Measurements from ENCODE around the gene NPLOC4.

NPLOC4 gene

DNA sequence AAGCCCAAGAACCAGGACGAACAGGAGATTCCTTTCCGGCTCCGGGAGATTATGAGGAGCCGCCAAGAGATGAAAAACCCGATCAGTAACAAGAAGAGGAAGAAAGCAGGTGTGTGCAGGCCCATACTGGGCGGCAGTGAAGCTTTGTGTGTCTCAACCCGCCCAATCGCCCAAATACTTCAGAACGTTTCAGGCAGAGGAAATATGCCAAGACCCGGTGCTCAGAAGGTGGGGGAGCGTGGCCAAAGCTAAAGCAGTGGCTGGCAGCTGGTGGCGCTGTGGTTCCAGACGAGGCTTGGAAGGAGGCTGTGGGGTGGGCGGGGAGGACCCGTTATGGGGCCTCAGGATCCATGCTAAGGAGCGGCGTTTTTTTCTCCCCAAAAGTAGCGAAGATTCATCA, 30.8 kb upstream of the NPLOC4 start:
- peak overlapping the region; percentile 93 for H3K27ac ChIP-seq (replicated peaks)
- H3K4me3 ChIP-seq (replicated peaks; ENCODE audit: insufficient read depth, low read length): peak overlapping the region; percentile 49
- no peaks in the 10 kb centered on the region for H3K27me3 ChIP-seq (ENCODE audit: insufficient read depth, poor library complexity, severe bottlenecking)
- no peak for TF ChIP-seq SPI1 (IDR thresholded peaks at IDR 0.05; ENCODE audit: borderline replicate concordance, low read depth)
- TF ChIP-seq, protein P1, sequence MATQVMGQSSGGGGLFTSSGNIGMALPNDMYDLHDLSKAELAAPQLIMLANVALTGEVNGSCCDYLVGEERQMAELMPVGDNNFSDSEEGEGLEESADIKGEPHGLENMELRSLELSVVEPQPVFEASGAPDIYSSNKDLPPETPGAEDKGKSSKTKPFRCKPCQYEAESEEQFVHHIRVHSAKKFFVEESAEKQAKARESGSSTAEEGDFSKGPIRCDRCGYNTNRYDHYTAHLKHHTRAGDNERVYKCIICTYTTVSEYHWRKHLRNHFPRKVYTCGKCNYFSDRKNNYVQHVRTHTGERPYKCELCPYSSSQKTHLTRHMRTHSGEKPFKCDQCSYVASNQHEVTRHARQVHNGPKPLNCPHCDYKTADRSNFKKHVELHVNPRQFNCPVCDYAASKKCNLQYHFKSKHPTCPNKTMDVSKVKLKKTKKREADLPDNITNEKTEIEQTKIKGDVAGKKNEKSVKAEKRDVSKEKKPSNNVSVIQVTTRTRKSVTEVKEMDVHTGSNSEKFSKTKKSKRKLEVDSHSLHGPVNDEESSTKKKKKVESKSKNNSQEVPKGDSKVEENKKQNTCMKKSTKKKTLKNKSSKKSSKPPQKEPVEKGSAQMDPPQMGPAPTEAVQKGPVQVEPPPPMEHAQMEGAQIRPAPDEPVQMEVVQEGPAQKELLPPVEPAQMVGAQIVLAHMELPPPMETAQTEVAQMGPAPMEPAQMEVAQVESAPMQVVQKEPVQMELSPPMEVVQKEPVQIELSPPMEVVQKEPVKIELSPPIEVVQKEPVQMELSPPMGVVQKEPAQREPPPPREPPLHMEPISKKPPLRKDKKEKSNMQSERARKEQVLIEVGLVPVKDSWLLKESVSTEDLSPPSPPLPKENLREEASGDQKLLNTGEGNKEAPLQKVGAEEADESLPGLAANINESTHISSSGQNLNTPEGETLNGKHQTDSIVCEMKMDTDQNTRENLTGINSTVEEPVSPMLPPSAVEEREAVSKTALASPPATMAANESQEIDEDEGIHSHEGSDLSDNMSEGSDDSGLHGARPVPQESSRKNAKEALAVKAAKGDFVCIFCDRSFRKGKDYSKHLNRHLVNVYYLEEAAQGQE (IDR thresholded peaks at IDR 0.05; ENCODE audit: insufficient replicate concordance, low read depth): no peak
- TF ChIP-seq, protein P2, sequence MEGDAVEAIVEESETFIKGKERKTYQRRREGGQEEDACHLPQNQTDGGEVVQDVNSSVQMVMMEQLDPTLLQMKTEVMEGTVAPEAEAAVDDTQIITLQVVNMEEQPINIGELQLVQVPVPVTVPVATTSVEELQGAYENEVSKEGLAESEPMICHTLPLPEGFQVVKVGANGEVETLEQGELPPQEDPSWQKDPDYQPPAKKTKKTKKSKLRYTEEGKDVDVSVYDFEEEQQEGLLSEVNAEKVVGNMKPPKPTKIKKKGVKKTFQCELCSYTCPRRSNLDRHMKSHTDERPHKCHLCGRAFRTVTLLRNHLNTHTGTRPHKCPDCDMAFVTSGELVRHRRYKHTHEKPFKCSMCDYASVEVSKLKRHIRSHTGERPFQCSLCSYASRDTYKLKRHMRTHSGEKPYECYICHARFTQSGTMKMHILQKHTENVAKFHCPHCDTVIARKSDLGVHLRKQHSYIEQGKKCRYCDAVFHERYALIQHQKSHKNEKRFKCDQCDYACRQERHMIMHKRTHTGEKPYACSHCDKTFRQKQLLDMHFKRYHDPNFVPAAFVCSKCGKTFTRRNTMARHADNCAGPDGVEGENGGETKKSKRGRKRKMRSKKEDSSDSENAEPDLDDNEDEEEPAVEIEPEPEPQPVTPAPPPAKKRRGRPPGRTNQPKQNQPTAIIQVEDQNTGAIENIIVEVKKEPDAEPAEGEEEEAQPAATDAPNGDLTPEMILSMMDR (IDR thresholded peaks at IDR 0.05; ENCODE audit: insufficient read depth, low read length): peak; percentile 40
- DNase-seq (ENCODE audit: low read depth in 1 of 2, low spot score in 1 of 2): peak; percentile 35 to 82

DNA sequence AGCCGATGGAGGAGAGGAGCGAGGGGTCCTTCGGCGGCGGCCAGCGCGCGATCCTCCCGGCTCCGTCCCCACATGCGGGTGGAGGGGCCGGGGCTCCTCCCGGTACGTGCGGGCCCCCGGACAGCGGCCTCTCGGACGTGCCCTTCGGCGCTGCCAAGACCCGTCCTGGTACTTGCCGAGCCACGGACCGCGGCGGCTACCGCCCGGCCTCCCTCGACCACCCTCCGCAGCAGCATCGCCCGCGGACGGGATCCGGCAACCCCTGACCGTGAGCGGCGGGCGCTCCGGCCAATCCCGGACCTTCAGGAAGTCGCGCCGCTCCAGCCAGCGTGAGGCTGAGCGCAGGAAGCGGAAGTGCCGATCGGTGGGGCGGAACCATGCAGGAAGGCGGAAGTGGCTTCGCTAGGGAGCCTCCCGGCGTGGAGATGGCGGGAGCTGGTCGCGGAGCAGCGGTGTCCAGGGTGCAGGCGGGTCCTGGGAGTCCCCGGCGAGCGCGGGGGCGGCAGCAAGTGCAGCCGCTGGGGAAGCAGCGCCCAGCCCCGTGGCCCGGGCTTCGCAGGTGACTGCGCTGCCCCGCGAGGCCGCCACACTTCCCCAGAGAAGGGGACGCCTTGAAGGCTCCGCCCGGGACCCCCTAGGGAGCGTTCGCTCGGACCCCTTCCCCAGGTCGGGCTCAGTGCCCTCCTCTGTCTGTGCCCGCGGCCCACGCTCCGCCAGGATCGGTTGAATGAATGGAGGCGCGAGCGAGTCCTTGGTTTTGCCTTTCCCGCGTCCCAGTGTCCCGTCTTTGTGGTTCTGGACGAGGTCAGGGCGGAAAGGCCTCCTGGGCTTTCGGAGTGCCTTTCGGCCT, 29.7 kb upstream of the NPLOC4 start, which contains the start of the genes CCDC137 and OXLD1:
Gene CCDC137, plus strand, starts transcription at position 396 of the 850 bp plus-strand sequence. Its CDS starts 30 bp downstream, at position 426.
Gene OXLD1, minus strand, starts transcription at position 264 of the 850 bp plus-strand sequence. Its CDS starts 28 bp downstream, at position 236.
- H3K4me3 ChIP-seq (replicated peaks; ENCODE audit: insufficient read depth, low read length): peak within 1 kb of the TSS; percentile 93
- peak within 1 kb of the TSS; percentile 93 for H3K27ac ChIP-seq (replicated peaks)
- peak; percentile 97 to 99 for DNase-seq (ENCODE audit: low read depth in 1 of 2, low spot score in 1 of 2)
- peak; percentile 97 for TF ChIP-seq SPI1 (IDR thresholded peaks at IDR 0.05; ENCODE audit: borderline replicate concordance, low read depth)
- peak; percentile 97 for TF ChIP-seq POLR2AphosphoS5 (IDR thresholded peaks at IDR 0.05; ENCODE audit: low read depth)
- TF ChIP-seq, protein P2 (IDR thresholded peaks at IDR 0.05; ENCODE audit: insufficient read depth, low read length): no peak
- peak; percentile 94 for TF ChIP-seq GABPA (IDR thresholded peaks at IDR 0.05; ENCODE audit: low read depth)
- TF ChIP-seq, protein P1 (IDR thresholded peaks at IDR 0.05; ENCODE audit: insufficient replicate concordance, low read depth): peak; percentile 55
- H3K27me3 ChIP-seq (ENCODE audit: insufficient read depth, poor library complexity, severe bottlenecking): no peaks in the 10 kb centered on the region

DNA sequence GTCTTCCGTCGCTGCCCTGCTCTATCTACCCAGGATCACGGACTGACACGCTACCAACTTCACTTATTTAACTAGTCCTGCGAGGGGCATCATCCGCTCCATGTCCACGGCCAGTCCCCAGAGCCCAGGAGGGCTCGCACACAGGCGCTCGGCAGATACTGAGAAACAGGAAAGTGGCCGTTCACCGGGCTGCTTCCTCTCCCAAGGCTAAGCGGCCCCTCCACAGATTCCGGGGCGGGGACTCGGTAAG, 29.1 kb upstream of the NPLOC4 start:
- TF ChIP-seq POLR2AphosphoS5 (IDR thresholded peaks at IDR 0.05; ENCODE audit: low read depth) (no peak; the same call in 1 of the 2 replicates), GABPA (IDR thresholded peaks at IDR 0.05; ENCODE audit: low read depth) (no peak), SPI1 (IDR thresholded peaks at IDR 0.05; ENCODE audit: borderline replicate concordance, low read depth) (no peak)
- TF ChIP-seq, protein P1 (IDR thresholded peaks at IDR 0.05; ENCODE audit: insufficient replicate concordance, low read depth): no peak
- TF ChIP-seq, protein P2 (IDR thresholded peaks at IDR 0.05; ENCODE audit: insufficient read depth, low read length): no peak
- peak overlapping the region; percentile 93 for H3K4me3 ChIP-seq (replicated peaks; ENCODE audit: insufficient read depth, low read length)
- H3K27me3 ChIP-seq (ENCODE audit: insufficient read depth, poor library complexity, severe bottlenecking): no peaks in the 10 kb centered on the region
- H3K27ac ChIP-seq (replicated peaks): peak overlapping the region; percentile 93
- peak in 1 of 2 experiments; percentile 45 for DNase-seq (ENCODE audit: low read depth in 1 of 2, low spot score in 1 of 2)

Measured in HL-60 (cell line).